IPS-20b (cell line): ENCODE measurements around the gene UBXN11.

Experiments used
- H3K27ac ChIP-seq: one replicate; pipeline ENCODE4 v1.5.1; 2013; ENCODE audit warnings: low read length
- H3K27me3 ChIP-seq: 2 replicates; pipeline ENCODE4 v1.6.1; 2013; ENCODE audit warnings: mild to moderate bottlenecking, low read length, inconsistent platforms; ENCODE audit not compliant: insufficient read depth
- H3K36me3 ChIP-seq: 2 replicates; pipeline ENCODE4 v1.6.1; 2013; ENCODE audit warnings: low read depth, mild to moderate bottlenecking, inconsistent platforms, low read length, moderate library complexity; ENCODE audit not compliant: insufficient read depth
- H3K4me1 ChIP-seq: 2 replicates; pipeline ENCODE4 v1.6.1; 2013; ENCODE audit warnings: mild to moderate bottlenecking, control low read depth, inconsistent platforms, low read length, moderate library complexity; ENCODE audit not compliant: insufficient read depth
- H3K4me3 ChIP-seq: 2 replicates; pipeline ENCODE4 v1.5.1; 2013; ENCODE audit warnings: mild to moderate bottlenecking, low read length, inconsistent platforms
- H3K9ac ChIP-seq: 2 replicates; pipeline ENCODE4 v1.6.1; 2013; ENCODE audit warnings: low read depth, mild to moderate bottlenecking, inconsistent platforms, low read length, moderate library complexity
- H3K9me3 ChIP-seq: 2 replicates; pipeline ENCODE4 v1.6.1; 2013; ENCODE audit warnings: mild to moderate bottlenecking, low read depth, low read length, inconsistent platforms; ENCODE audit not compliant: insufficient read depth

Gene UBXN11

DNA sequence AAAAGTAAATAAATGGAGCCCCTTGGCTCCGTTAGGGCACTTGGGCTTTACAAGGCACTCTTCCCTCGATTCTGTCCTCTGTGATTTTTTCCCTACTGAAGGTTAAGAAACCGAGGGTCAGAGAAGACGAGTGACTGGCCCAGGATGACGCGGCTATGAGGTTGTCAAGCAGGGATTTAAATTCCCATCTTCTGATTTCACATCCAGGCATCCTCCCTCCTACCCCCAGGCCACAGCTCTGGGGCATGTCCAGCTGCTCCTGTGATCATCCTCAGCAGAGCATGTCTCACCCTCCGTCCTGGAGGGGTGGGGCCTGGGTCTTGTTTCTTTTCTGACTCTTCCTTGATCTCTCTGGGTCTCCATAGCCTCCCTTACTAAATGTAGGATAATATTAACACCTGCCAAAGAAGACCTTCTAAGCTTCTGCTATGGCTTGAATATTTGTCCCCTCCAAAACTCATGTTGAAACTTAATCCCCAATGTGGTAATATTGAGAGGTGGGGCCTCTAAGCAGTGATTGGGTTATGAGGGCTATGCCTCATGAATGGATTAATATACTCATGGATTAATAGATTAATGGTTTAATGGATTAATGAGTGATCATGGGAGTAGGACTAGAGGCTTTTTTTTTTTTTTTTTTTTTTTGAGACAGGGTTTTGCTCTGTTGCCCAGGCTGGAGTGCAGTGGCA, 42.9 kb upstream of the UBXN11 start:
- H3K9ac ChIP-seq: no peak overlapping the region
- H3K9me3 ChIP-seq: no peaks in the 10 kb centered on the region
- no peaks in the 10 kb centered on the region for H3K36me3 ChIP-seq
- H3K27me3 ChIP-seq: no peaks in the 10 kb centered on the region
- no peak overlapping the region for H3K27ac ChIP-seq
- no peak overlapping the region for H3K4me3 ChIP-seq
- H3K4me1 ChIP-seq: peaks cover 21% of the 10 kb centered on the region

DNA sequence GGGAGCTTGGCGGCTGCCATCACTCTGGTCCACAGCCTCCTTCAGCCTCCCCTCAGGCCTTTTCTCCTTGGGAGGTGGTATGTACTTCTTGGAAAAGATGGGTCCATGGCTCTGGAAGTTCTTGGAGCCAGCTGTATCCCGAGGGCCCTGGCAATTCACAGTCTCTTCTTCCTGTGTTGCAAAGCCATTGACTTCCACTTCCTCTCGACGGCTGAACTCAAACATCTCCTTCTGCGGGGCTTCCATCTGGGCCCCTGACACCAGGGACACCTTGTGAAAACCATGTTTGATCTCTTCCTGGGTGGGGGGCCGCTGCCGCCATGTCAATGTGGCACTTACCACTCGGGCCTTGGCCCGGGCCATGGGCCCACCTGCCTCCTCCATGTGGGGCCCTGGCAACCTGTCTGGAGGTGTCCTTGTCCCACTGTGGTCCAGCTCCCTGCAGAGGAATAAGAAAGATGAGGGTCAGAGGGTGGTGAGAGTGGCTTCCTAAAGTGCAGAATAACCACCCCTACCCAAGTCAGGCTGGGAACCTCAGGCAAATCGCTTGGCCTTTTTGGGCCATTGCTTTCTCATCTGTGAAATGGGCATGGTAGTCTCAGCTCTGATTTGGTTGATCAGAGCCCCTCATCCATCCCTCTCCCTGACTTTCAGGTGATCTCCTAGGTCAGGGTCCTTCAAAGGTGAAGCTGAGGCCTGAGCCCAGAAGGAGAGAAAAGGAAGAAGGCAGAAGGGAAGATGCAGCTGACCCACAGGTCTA, 40.0 kb upstream of the UBXN11 start:
- Histone ChIP-seq H3K27ac (no peak overlapping the region), H3K9ac (no peak overlapping the region), H3K4me1 (peaks cover 16% of the 10 kb centered on the region), H3K9me3 (no peaks in the 10 kb centered on the region), H3K36me3 (no peaks in the 10 kb centered on the region), H3K4me3 (no peak overlapping the region), H3K27me3 (no peaks in the 10 kb centered on the region)

- H3K36me3 ChIP-seq: no peaks in the 10 kb centered on the region
- H3K4me3 ChIP-seq: no peak overlapping the region
- H3K9me3 ChIP-seq: no peaks in the 10 kb centered on the region
- no peaks in the 10 kb centered on the region for H3K27me3 ChIP-seq
- H3K4me1 ChIP-seq: peaks cover 8% of the 10 kb centered on the region
- no peak overlapping the region for H3K27ac ChIP-seq
- no peak overlapping the region for H3K9ac ChIP-seq
Observed at GRCh38 chr1:26345718-26346117, 39.3 kb upstream of the UBXN11 start.

DNA sequence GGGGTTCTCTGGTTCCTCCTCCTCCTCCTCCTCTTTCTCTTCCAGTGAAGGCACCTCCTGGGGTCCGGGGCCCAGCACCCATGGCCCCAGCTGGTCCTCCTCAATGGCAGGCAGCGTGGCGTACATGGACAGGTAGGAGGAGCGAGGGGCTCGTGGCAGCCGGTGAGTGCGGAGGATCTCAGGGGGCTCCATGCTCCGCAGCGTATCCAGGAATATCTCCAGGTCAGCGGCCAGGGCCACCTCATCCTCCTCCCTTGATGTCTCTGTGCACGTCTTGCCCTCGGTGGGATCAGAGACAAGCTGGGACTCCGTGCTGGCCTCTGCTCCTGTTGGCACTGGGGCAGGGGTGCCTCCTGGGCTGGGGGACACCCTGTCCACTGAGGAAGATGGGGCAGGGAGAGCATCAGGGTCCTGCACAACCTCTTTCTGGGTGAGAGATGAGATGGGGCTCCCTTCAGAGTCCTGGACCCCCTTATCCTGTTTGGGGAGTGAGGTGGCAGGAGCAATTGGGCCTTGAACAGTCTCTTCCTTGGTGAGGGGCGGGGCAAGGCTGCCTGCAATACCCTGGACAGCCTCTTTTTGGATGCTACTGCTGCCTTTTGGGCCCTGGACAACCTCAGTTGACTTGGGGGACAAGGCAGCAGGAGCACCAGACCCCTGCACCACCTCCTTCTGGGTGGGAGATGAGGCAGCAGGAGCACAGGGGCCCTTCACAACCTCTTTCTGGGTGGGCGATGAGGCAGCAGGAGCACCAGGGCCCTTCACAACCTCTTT, 37.9 kb upstream of the UBXN11 start:
- no peaks in the 10 kb centered on the region for H3K9me3 ChIP-seq
- H3K36me3 ChIP-seq: no peaks in the 10 kb centered on the region
- H3K27ac ChIP-seq: no peak overlapping the region
- no peaks in the 10 kb centered on the region for H3K4me1 ChIP-seq
- H3K27me3 ChIP-seq: no peaks in the 10 kb centered on the region
- H3K9ac ChIP-seq: no peak overlapping the region
- no peak overlapping the region for H3K4me3 ChIP-seq

DNA sequence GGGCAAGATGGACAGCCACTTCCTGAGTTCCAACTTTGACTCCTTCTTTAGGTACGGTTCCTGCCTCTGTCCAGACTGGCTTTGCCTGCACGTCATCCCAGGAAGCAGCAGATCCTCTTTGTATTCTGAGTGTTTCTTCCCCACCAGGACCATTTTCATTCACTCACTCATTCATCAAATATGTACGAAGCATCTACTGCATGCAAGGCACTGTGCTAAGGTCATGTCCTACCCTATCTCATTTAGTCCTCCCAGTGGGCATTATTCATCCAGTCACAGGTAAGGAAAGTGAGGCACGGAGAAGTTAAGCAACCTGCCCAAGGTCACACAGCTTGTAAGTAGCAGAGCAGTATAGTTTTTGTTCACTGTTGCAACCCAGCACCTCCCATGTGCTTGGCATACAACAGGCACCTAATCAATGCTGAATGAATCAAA, 33.6 kb upstream of the UBXN11 start:
- Histone ChIP-seq H3K36me3 (no peaks in the 10 kb centered on the region), H3K27ac (no peak overlapping the region), H3K9ac (no peak overlapping the region), H3K9me3 (no peaks in the 10 kb centered on the region), H3K27me3 (peaks cover 10% of the 10 kb centered on the region), H3K4me3 (no peak overlapping the region), H3K4me1 (no peaks in the 10 kb centered on the region; the same call in 1 of the 2 replicates)

GRCh38 chr1:26338670-26339069, 32.2 kb upstream of the UBXN11 start:
- Histone ChIP-seq H3K9me3 (no peaks in the 10 kb centered on the region), H3K4me3 (no peak overlapping the region), H3K27me3 (peaks cover 10% of the 10 kb centered on the region), H3K36me3 (no peaks in the 10 kb centered on the region), H3K27ac (no peak overlapping the region), H3K4me1 (no peaks in the 10 kb centered on the region; the same call in 1 of the 2 replicates), H3K9ac (no peak overlapping the region)

- H3K9ac ChIP-seq: no peak overlapping the region
- no peaks in the 10 kb centered on the region for H3K36me3 ChIP-seq
- no peaks in the 10 kb centered on the region for H3K9me3 ChIP-seq
- no peak overlapping the region for H3K4me3 ChIP-seq
- H3K27me3 ChIP-seq: peaks cover 10% of the 10 kb centered on the region
- no peak overlapping the region for H3K27ac ChIP-seq
- no peaks in the 10 kb centered on the region; the same call in 1 of the 2 replicates for H3K4me1 ChIP-seq
Observed at GRCh38 chr1:26337625-26338024, 31.2 kb upstream of the UBXN11 start.

DNA sequence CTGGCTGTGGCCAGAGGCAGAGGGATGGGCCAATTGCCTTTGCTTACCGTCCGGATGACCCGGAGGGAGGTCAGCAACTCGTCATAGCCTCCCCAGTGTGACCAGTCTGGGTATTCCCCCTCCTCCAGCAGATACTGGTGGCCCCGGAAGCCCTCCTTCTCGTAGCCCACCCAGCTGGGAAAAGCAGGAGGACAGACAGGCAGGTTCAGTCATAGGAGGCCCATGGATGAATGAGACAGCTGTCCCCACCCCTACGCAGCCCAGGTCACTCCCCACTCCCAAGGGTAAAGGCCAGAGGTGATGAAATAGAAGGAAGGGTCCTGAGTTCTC, 30.7 kb upstream of the UBXN11 start:
- Histone ChIP-seq H3K36me3 (no peaks in the 10 kb centered on the region), H3K9ac (peak overlapping the region; percentile 73; the same call in 1 of the 2 replicates), H3K27ac (no peak overlapping the region), H3K4me1 (no peaks in the 10 kb centered on the region; the same call in 1 of the 2 replicates), H3K4me3 (peak overlapping the region; percentile 87; the same call in 1 of the 2 replicates), H3K27me3 (peaks cover 10% of the 10 kb centered on the region), H3K9me3 (no peaks in the 10 kb centered on the region)

DNA sequence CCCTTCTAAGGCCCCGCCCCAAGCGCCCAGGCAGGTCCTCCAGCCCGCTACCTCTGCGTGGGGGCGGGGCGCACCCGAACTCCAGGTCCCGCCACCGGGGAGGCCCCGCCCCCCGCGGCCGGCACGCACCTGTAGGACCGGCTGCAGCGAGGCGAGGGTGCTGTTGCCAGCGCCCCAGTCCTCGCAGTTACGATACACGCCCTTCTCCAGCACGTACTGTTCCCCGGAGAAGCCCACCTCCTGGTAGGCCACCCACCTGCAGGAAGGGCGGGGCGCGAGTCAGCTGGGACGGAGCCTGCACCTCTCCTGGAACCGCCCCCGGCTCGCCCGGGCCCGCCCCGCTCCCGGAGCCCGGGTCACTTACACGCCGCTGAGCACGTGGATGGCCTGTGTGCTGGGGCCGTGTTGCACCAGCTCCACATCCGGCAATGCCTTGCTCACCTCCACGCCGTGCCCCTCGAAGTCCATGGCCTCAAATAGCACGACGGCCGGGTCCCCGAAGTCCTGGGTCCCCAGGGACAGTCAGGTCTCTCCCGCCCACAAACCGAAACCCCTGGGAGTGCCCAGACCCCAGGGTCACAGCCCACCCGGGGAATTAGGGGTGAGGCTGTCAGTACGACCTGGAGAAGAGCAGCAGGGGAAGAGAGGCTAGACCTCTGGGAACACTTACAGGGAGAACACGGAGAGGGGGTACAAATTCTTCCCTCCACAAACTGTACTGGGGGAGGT, 30.2 kb upstream of the UBXN11 start:
- Histone ChIP-seq H3K27ac (no peak overlapping the region), H3K36me3 (peaks cover under 1% of the 10 kb centered on the region; the same call in 1 of the 2 replicates), H3K4me3 (peak overlapping the region; percentile 87; the same call in 1 of the 2 replicates), H3K27me3 (peaks cover 10% of the 10 kb centered on the region), H3K4me1 (no peaks in the 10 kb centered on the region; the same call in 1 of the 2 replicates), H3K9me3 (no peaks in the 10 kb centered on the region), H3K9ac (peak overlapping the region; percentile 73; the same call in 1 of the 2 replicates)

DNA sequence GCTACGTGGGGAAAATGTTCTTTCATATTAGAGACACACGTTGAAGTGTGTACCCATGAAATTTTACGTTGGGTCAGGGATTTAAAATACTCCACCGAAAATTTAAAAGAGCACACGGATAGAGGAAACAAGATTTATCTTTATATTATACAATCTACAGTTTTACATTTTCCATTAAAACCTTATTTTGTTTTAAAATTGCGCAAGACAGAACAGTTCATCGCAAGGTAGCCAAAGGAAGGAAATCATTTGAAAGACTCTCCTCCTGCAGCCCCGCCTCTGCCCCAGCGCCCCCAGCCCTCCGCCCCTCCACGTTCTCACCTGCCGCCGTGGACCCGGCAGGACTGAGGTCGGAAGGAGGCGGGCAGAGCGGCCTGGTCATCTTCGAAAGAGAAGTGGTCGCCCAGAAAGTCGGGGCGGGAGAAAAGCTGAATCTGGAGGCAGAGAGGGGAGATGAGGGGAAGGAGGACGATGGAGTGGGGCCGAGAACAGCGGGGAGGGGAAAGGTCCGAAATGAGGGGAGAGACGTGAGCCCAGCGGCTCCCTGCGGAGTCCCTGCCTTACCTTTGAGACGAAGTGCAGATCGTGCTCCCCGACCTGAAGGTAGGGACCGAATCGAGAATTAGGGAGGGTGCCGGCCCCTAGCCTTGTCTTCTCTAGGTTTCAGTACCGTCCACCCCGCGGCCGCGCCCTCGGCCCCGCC, 29.5 kb upstream of the UBXN11 start:
- Histone ChIP-seq H3K27ac (no peak overlapping the region), H3K4me3 (peak overlapping the region; percentile 87), H3K9me3 (no peaks in the 10 kb centered on the region), H3K4me1 (no peaks in the 10 kb centered on the region; the same call in 1 of the 2 replicates), H3K9ac (peak overlapping the region; percentile 73; the same call in 1 of the 2 replicates), H3K27me3 (peaks cover 10% of the 10 kb centered on the region), H3K36me3 (peaks cover 8% of the 10 kb centered on the region; the same call in 1 of the 2 replicates)
